C4-2B (cell line): ENCODE data around the gene SCAMP4.

Source experiments
- CTCF ChIP-seq: fragments of 450-650 bp; conservative IDR thresholded peaks from 2 replicates; pipeline ENCODE4 v1.5.1; 2017; ENCODE audit warnings: mild to moderate bottlenecking
- ZFX ChIP-seq: fragments of 450-650 bp; IDR thresholded peaks from 2 replicates; pipeline ENCODE4 v1.6.1; 2017

- TF ChIP-seq CTCF (no peak), ZFX (no peak)
Measured at GRCh38 chr19:1944916-1945561, 39.8 kb downstream of the SCAMP4 start.
